ENCODE data around the gene CFAP57. TPM values are rescaled to one million over a fixed set of nuclear protein-coding genes. Genes with fewer than 3 reads are reported as not detected.

The CFAP57 gene
- total and polyA plus RNA-seq, 2 of the 13 experiments (the other 11 are each of a cell fraction or from before 2014, with no cell fraction given), result 0.01 TPM; not detected in 1

- 0 out of 2 replicates have a peak, but pooled peaks have one; percentile 45 for TF ChIP-seq ZNF614 (CRISPR knock-in tag; IDR thresholded peaks at IDR 0.05; ENCODE audit: borderline replicate concordance)
- TF ChIP-seq KDM2A (CRISPR knock-in tag; IDR thresholded peaks at IDR 0.05; ENCODE audit: borderline replicate concordance, low read depth), result peak; percentile 73
- TF ChIP-seq HDAC6 (IDR thresholded peaks at IDR 0.05; ENCODE audit: low read depth, low read length), result no peak
- no peak for TF ChIP-seq UBTF (CRISPR knock-in tag; IDR thresholded peaks at IDR 0.05)
- no peak for TF ChIP-seq TIGD3 (CRISPR knock-in tag; IDR thresholded peaks at IDR 0.05; ENCODE audit: borderline replicate concordance)
- peak; percentile 43; the same call in 1 of the 2 replicates for TF ChIP-seq HDAC2 (CRISPR knock-in tag; IDR thresholded peaks at IDR 0.05)
- TF ChIP-seq ZNF781 (CRISPR knock-in tag; IDR thresholded peaks at IDR 0.05; ENCODE audit: borderline replicate concordance, not compliant biosample characterization), result no peak
- no peak for TF ChIP-seq ZNF510 (CRISPR knock-in tag; IDR thresholded peaks at IDR 0.05; ENCODE audit: low read depth)
- no peak for TF ChIP-seq RFXANK (CRISPR knock-in tag; IDR thresholded peaks at IDR 0.05)
- no peak for TF ChIP-seq HNRNPH1 (optimal IDR thresholded peaks at IDR 0.05; ENCODE audit: low read depth, low read length)
- no peak for TF ChIP-seq NFKBIZ (CRISPR knock-in tag; IDR thresholded peaks at IDR 0.05)
- peak; percentile 63; the same call in 1 of the 2 replicates for TF ChIP-seq ZBTB25 (CRISPR knock-in tag; IDR thresholded peaks at IDR 0.05)
- TF ChIP-seq ZKSCAN5 (CRISPR knock-in tag; IDR thresholded peaks at IDR 0.05), result no peak
- no peak for TF ChIP-seq NAIF1 (CRISPR knock-in tag; IDR thresholded peaks at IDR 0.05; ENCODE audit: borderline replicate concordance)
- TF ChIP-seq PAXIP1 (CRISPR knock-in tag; conservative IDR thresholded peaks at IDR 0.05), result peak; percentile 32; the same call in 1 of the 2 replicates
- 0 out of 2 replicates have a peak, but pooled peaks have one; percentile 38 for TF ChIP-seq MIER2 (CRISPR knock-in tag; IDR thresholded peaks at IDR 0.05)
- TF ChIP-seq MZF1 (CRISPR knock-in tag; IDR thresholded peaks at IDR 0.05; ENCODE audit: borderline replicate concordance), result no peak
- no peak for TF ChIP-seq FOXA1 (IDR thresholded peaks at IDR 0.05)
- TF ChIP-seq FOXA1 (CRISPR knock-in tag; IDR thresholded peaks at IDR 0.05), result no peak
- TF ChIP-seq NCOA2 (CRISPR knock-in tag; IDR thresholded peaks at IDR 0.05), result no peak
- peak; percentile 73; the same call in 1 of the 2 replicates for TF ChIP-seq ZNF580 (CRISPR knock-in tag; IDR thresholded peaks at IDR 0.05; ENCODE audit: borderline replicate concordance, low read depth)
- no peak for TF ChIP-seq SMAD1 (CRISPR knock-in tag; IDR thresholded peaks at IDR 0.05; ENCODE audit: borderline replicate concordance, low read depth)
- TF ChIP-seq U2AF1 (optimal IDR thresholded peaks at IDR 0.05; ENCODE audit: low read depth, low read length), result no peak
- TF ChIP-seq ZBTB7B (CRISPR knock-in tag; IDR thresholded peaks at IDR 0.05), result peak; percentile 48; the same call in 1 of the 2 replicates
Observed at GRCh38 chr1:43238085-43238484, 66.0 kb downstream of the CFAP57 start (continued).
